H9 (cell line): ENCODE data around the gene GADD45GIP1. TPM values are rescaled to one million over a fixed set of nuclear protein-coding genes. Genes with fewer than 3 reads are reported as not detected.

Source experiments
- DNase-seq: peaks from one replicate; pipeline ENCODE4 v3.0.0-alpha.2; 2017
- H2AFZ ChIP-seq: one replicate; pipeline ENCODE4 v1.6.1; 2013; ENCODE audit warnings: mild to moderate bottlenecking, low read length, control low read depth, moderate library complexity
- H2AK5ac ChIP-seq: 2 replicates; pipeline ENCODE4 v1.6.1; 2013; ENCODE audit warnings: low read length, control low read depth, mixed read lengths; ENCODE audit not compliant: insufficient read length
- H2BK120ac ChIP-seq: one replicate; pipeline ENCODE4 v1.6.1; 2013; ENCODE audit warnings: low read depth, mild to moderate bottlenecking, low read length, control low read depth, inconsistent platforms; ENCODE audit not compliant: poor library complexity, severe bottlenecking
- H2BK12ac ChIP-seq: 2 replicates; pipeline ENCODE4 v1.6.1; 2013; ENCODE audit warnings: low read length, control low read depth, mixed read lengths, low read depth; ENCODE audit not compliant: insufficient read length
- H2BK15ac ChIP-seq: 2 replicates; pipeline ENCODE4 v1.6.1; 2013; ENCODE audit warnings: low read depth, low read length, control low read depth
- H2BK20ac ChIP-seq: one replicate; pipeline ENCODE4 v1.6.1; 2013; ENCODE audit warnings: low read depth, mild to moderate bottlenecking, low read length, control low read depth, inconsistent platforms; ENCODE audit not compliant: poor library complexity, severe bottlenecking
- H2BK5ac ChIP-seq: 2 replicates; pipeline ENCODE4 v1.6.1; 2013; ENCODE audit warnings: low read length, control low read depth, mixed read lengths; ENCODE audit not compliant: insufficient read length
- H3K14ac ChIP-seq: 2 replicates; pipeline ENCODE4 v1.6.1; 2013; ENCODE audit warnings: low read length, control low read depth; ENCODE audit not compliant: insufficient read depth
- H3K18ac ChIP-seq: 2 replicates; pipeline ENCODE4 v1.6.1; 2013; ENCODE audit warnings: low read depth, mild to moderate bottlenecking, mixed read lengths, low read length, control low read depth; ENCODE audit not compliant: insufficient read length
- H3K23ac ChIP-seq: 2 replicates; pipeline ENCODE4 v1.6.1; 2013; ENCODE audit warnings: low read length, control low read depth, mixed read lengths, low read depth; ENCODE audit not compliant: insufficient read length
- H3K23me2 ChIP-seq: 2 replicates; pipeline ENCODE4 v1.6.1; 2013; ENCODE audit warnings: low read depth, mild to moderate bottlenecking, mixed read lengths, low read length, control low read depth; ENCODE audit not compliant: insufficient read length, poor library complexity, severe bottlenecking
- H3K27ac ChIP-seq: 2 replicates; pipeline ENCODE4 v1.5.1; 2013; ENCODE audit warnings: low read length, control low read depth, mixed read lengths, low read depth; ENCODE audit not compliant: insufficient read length
- H3K27me3 ChIP-seq: 2 replicates; pipeline ENCODE4 v1.6.1; 2013; ENCODE audit warnings: low read length, control low read depth, inconsistent platforms; ENCODE audit not compliant: insufficient read depth
- H3K4ac ChIP-seq: 2 replicates; pipeline ENCODE4 v1.6.1; 2013; ENCODE audit warnings: low read depth, mild to moderate bottlenecking, control low read depth, inconsistent platforms, low read length, moderate library complexity
- H3K4me1 ChIP-seq: 2 replicates; pipeline ENCODE4 v1.6.1; 2013; ENCODE audit warnings: low read length, control low read depth, inconsistent platforms; ENCODE audit not compliant: insufficient read depth
- H3K4me2 ChIP-seq: 2 replicates; pipeline ENCODE4 v1.6.1; 2013; ENCODE audit warnings: low read length, control low read depth, mixed read lengths; ENCODE audit not compliant: insufficient read length, insufficient read depth
- H3K56ac ChIP-seq: 2 replicates; pipeline ENCODE4 v1.6.1; 2013; ENCODE audit warnings: low read depth, mild to moderate bottlenecking, mixed read lengths, low read length, control low read depth; ENCODE audit not compliant: insufficient read length
- H3K79me1 ChIP-seq: 2 replicates; pipeline ENCODE4 v1.6.1; 2013; ENCODE audit warnings: low read depth, mild to moderate bottlenecking, moderate library complexity, low read length, control low read depth, inconsistent platforms; ENCODE audit not compliant: insufficient read depth, poor library complexity, severe bottlenecking
- H3K79me2 ChIP-seq: 2 replicates; pipeline ENCODE4 v1.6.1; 2013; ENCODE audit warnings: low read length, control low read depth, inconsistent platforms; ENCODE audit not compliant: insufficient read depth
- H3K9ac ChIP-seq: 2 replicates; pipeline ENCODE4 v1.6.1; 2013; ENCODE audit warnings: low read length, control low read depth, mixed read lengths; ENCODE audit not compliant: insufficient read length; ENCODE audit errors: extremely low read depth
- H3K9me3 ChIP-seq: one replicate; pipeline ENCODE4 v1.6.1; 2013; ENCODE audit warnings: low read depth, low read length, inconsistent platforms; ENCODE audit not compliant: control insufficient read depth
- H3T11ph ChIP-seq: one replicate; pipeline ENCODE4 v1.6.1; 2013; ENCODE audit warnings: mild to moderate bottlenecking, low read length, control low read depth, inconsistent platforms
- H4K20me1 ChIP-seq: one replicate; pipeline ENCODE4 v1.6.1; 2013; ENCODE audit not compliant: control insufficient read depth, insufficient read length, insufficient read depth
- H4K5ac ChIP-seq: 2 replicates; pipeline ENCODE4 v1.6.1; 2013; ENCODE audit warnings: low read depth, mild to moderate bottlenecking, mixed read lengths, low read length, control low read depth; ENCODE audit not compliant: insufficient read length
- H4K8ac ChIP-seq: replicated peaks from 2 replicates; pipeline ENCODE4 v1.6.1; 2013; ENCODE audit warnings: low read length, control low read depth, mixed read lengths, low read depth; ENCODE audit not compliant: insufficient read length
- H4K91ac ChIP-seq: 2 replicates; pipeline ENCODE4 v1.6.1; 2013; ENCODE audit warnings: low read depth, mild to moderate bottlenecking, moderate library complexity, mixed read lengths, low read length, control low read depth; ENCODE audit not compliant: insufficient read length
- H3K27ac Mint-ChIP-seq, 3 experiments: 2 replicates in 2 of 3; 3 replicates in 1 of 3; pipeline ENCODE4 v1.8.0; 2020 to 2021; ENCODE audit warnings: mixed read lengths in 3 of 3, mild to moderate bottlenecking in 1 of 3, moderate library complexity in 1 of 3
- H3K27me3 Mint-ChIP-seq: 2 replicates; pipeline ENCODE4 v1.8.0; 2021; ENCODE audit warnings: low read depth, mild to moderate bottlenecking, moderate library complexity, mixed read lengths
- H3K36me3 Mint-ChIP-seq, 3 experiments: 2 replicates in 2 of 3; 3 replicates in 1 of 3; pipeline ENCODE4 v1.8.0; 2020 to 2021; ENCODE audit warnings: low read depth in 3 of 3, mixed read lengths in 3 of 3; ENCODE audit not compliant: insufficient read depth in 1 of 3
- H3K4me1 Mint-ChIP-seq, 2 experiments: 2 replicates each; pipeline ENCODE4 v1.8.0; 2020; ENCODE audit warnings: mixed read lengths in 2 of 2
- H3K4me3 Mint-ChIP-seq, 2 experiments: 2 replicates in 1 of 2; 3 replicates in 1 of 2; pipeline ENCODE4 v1.8.0; 2020 to 2021; ENCODE audit warnings: mild to moderate bottlenecking in 2 of 2, mixed read lengths in 2 of 2, moderate library complexity in 1 of 2
- H3K9me3 Mint-ChIP-seq, 2 experiments: 2 replicates in 1 of 2; 3 replicates in 1 of 2; pipeline ENCODE4 v1.8.0; 2020; ENCODE audit warnings: mild to moderate bottlenecking in 2 of 2, mixed read lengths in 2 of 2, moderate library complexity in 1 of 2
- WGBS: extraction: QIAGEN DNeasy Blood & Tissue Kit; methylation state at CpG from one replicate; pipeline ENCODE4 v1.1.7; 2013; ENCODE audit warnings: missing lambda C conversion rate, low lambda C conversion rate, mixed read lengths; ENCODE audit not compliant: insufficient read length; ENCODE audit errors: extremely low coverage; 5-methylcytosine and 5-hydroxymethylcytosine counted together
- total RNA-seq: library from RNA; stranded (reverse); gene quantifications from 2 replicates; pipeline ENCODE4 v1.2.1, GENCODE V29; 2021
- TF ChIP-seq, protein P1 (sequence below): fragments of 200-600 bp; sonication (generic); conservative IDR thresholded peaks from 3 replicates; pipeline ENCODE4 v1.8.0; 2021; ENCODE audit warnings: antibody characterized with exemption, mild to moderate bottlenecking

Gene GADD45GIP1
- total RNA-seq, 1 experiment from 2014 or later = 44.5 TPM

DNA sequence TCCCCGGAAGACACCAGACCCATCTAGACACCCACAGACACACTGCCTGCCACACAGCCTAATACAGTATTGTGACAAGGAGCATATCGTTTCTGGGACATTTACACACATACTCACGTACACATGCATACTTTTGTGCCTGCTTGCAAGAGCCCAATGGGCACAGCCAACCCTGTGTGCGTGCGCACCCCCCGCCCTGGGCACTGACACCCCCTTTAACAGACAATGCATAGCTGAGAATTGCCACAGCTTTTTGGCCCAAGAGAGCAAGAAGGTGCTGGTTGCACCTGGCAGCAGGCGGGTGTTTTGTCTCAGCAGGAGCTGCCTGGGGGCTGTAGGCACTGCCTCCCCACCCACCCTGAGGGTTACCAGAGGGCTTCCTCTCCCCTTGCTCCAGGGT is 36.5 kb upstream of the GADD45GIP1 start:
- no peak overlapping the region for H3K56ac ChIP-seq
- H3K27ac ChIP-seq = no peak overlapping the region
- no peak overlapping the region for H2BK12ac ChIP-seq
- H2BK15ac ChIP-seq = no peak overlapping the region
- DNase-seq = no peak
- H3K27me3 ChIP-seq = peaks cover 47% of the 10 kb centered on the region
- Mint-ChIP-seq H3K4me3 (no peak overlapping the region), H3K36me3 (peaks cover 0 to 2% (median 0%) of the 10 kb centered on the region in 3 experiments; a peak in 1 of 7 replicates), H3K27me3 (peaks cover 79% of the 10 kb centered on the region), H3K27ac (no peak overlapping the region), H3K4me1 (peaks cover 5 to 11% of the 10 kb centered on the region in 2 experiments), H3K9me3 (peaks cover 2 to 9% of the 10 kb centered on the region in 2 experiments; a peak in 3 of 5 replicates)
- H3K18ac ChIP-seq = no peak overlapping the region
- peaks cover 5% of the 10 kb centered on the region for H4K20me1 ChIP-seq
- no peak overlapping the region for H2AK5ac ChIP-seq
- H3K9me3 ChIP-seq = no peaks in the 10 kb centered on the region
- no peak overlapping the region for H2BK120ac ChIP-seq
- no peak overlapping the region for H3K4me2 ChIP-seq
- no peak overlapping the region for H2BK20ac ChIP-seq
- peaks cover 4% of the 10 kb centered on the region for H3K23me2 ChIP-seq
- no peak overlapping the region for H3K14ac ChIP-seq
- H3T11ph ChIP-seq = no peak overlapping the region
- H4K5ac ChIP-seq = no peak overlapping the region
- H4K8ac ChIP-seq = no peak overlapping the region
- no peak overlapping the region for H3K23ac ChIP-seq
- H2BK5ac ChIP-seq = no peak overlapping the region
- H3K4me1 ChIP-seq = no peaks in the 10 kb centered on the region
- no peaks in the 10 kb centered on the region for H3K79me2 ChIP-seq
- H4K91ac ChIP-seq = no peak overlapping the region
- H3K9ac ChIP-seq = no peak overlapping the region
- no CpG with 5 or more reads among the region's 7 CpGs for WGBS
- H3K4ac ChIP-seq = no peak overlapping the region
- H3K79me1 ChIP-seq = no peaks in the 10 kb centered on the region
- TF ChIP-seq, protein P1, sequence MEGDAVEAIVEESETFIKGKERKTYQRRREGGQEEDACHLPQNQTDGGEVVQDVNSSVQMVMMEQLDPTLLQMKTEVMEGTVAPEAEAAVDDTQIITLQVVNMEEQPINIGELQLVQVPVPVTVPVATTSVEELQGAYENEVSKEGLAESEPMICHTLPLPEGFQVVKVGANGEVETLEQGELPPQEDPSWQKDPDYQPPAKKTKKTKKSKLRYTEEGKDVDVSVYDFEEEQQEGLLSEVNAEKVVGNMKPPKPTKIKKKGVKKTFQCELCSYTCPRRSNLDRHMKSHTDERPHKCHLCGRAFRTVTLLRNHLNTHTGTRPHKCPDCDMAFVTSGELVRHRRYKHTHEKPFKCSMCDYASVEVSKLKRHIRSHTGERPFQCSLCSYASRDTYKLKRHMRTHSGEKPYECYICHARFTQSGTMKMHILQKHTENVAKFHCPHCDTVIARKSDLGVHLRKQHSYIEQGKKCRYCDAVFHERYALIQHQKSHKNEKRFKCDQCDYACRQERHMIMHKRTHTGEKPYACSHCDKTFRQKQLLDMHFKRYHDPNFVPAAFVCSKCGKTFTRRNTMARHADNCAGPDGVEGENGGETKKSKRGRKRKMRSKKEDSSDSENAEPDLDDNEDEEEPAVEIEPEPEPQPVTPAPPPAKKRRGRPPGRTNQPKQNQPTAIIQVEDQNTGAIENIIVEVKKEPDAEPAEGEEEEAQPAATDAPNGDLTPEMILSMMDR = no peak
- no peak overlapping the region for H2AFZ ChIP-seq
